Caki2 (cell line): ENCODE data around the gene ESRP2. TPM values are rescaled to one million over a fixed set of nuclear protein-coding genes. Genes with fewer than 3 reads are reported as not detected.

ENCODE experiments used
- DNase-seq: peaks from one replicate; pipeline ENCODE4 v3.0.0-alpha.2; 2015; ENCODE audit warnings: low read depth
- in situ Hi-C: cut with HindIII; loops from 2 replicates; pipeline ENCODE4 v1.10.0; 2016; ENCODE audit warnings: low sequenced_read_pairs, low pct_unique_long_range_greater_than_20kb, mixed read lengths
- total RNA-seq: library from RNA; depleted of rRNA; stranded (reverse); fragments of >200 nt; shearing (Covaris generic); gene quantifications from 2 replicates; pipeline ENCODE4 v1.2.3, GENCODE V29; 2014; ENCODE audit warnings: low replicate concordance; rRNA removed

ESRP2 gene
- total RNA-seq, 1 experiment from 2014 or later = not detected

DNA sequence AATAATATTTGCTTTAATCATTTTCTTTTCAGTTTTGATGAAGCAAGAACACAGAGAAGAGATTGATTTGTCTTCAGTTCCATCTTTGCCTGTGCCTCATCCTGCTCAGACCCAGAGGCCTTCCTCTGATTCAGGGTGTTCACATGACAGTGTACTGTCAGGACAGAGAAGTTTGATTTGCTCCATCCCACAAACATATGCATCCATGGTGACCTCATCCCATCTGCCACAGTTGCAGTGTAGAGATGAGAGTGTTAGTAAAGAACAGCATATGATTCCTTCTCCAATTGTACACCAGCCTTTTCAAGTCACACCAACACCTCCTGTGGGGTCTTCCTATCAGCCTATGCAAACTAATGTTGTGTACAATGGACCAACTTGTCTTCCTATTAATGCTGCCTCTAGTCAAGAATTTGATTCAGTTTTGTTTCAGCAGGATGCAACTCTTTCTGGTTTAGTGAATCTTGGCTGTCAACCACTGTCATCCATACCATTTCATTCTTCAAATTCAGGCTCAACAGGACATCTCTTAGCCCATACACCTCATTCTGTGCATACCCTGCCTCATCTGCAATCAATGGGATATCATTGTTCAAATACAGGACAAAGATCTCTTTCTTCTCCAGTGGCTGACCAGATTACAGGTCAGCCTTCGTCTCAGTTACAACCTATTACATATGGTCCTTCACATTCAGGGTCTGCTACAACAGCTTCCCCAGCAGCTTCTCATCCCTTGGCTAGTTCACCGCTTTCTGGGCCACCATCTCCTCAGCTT, 45.0 kb downstream of the ESRP2 start:
- in situ Hi-C loops = no loop called here
- DNase-seq = no peak

GRCh38 chr16:68190081-68190480, 45.8 kb downstream of the ESRP2 start:
- DNase-seq = no peak
- in situ Hi-C loops = no loop called here

DNA sequence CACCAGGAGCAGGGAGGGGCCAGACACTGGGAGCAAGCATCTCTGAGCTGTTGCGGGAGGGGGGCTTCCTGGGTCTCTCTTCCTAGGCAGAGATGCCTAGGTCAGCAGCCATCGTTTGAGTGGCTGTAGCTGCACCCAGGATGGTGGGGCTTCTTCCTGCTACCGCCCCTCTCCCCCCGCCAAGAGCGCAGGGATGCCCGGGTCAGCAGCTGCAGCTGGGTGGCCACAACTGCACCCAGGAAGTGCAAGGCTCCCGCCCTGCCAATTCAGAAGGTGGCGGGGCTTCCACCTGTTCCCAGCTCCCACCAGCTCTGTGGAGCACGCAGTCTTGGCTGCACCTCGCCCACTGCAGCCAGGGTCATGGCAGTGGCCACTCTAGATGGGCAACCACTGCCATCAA, 47.8 kb downstream of the ESRP2 start:
- no peak for DNase-seq
- in situ Hi-C loops = no loop called here

DNA sequence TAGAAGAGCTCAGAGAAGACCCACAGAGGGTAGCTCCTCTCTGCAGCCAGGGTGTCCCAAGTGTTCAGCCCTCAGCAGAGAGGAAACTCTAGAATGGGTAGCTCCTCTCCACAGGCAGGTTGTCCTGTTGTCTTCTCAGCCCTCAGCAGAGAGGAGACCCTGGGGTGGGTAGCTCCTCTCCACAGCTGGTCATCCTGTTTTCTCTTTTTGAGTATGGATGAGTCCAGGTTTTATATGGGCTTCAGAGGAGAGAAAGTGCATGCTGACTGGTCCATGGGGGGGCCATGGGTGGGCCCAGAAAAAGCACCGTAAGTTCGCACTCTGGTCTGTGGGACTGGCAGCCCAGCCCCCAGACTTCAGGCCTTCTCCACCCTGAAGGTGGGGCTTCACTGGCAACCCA, 48.4 kb downstream of the ESRP2 start:
- DNase-seq = no peak
- in situ Hi-C loops = no loop called here

- DNase-seq = no peak
- in situ Hi-C loops = no loop called here
Measured at GRCh38 chr16:68186877-68187276, 49.0 kb downstream of the ESRP2 start.

GRCh38 chr16:68183046-68183445, 52.9 kb downstream of the ESRP2 start:
- no peak for DNase-seq

GRCh38 chr16:68179855-68180254, 56.1 kb downstream of the ESRP2 start:
- no peak for DNase-seq

More at GRCh38 chr16:68183046-68183445, 52.9 kb downstream of the ESRP2 start:
- in situ Hi-C loops = no loop called here

GRCh38 chr16:68179196-68179795, 56.6 kb downstream of the ESRP2 start:
- no peak for DNase-seq
- in situ Hi-C loops = no loop called here

More at GRCh38 chr16:68179855-68180254, 56.1 kb downstream of the ESRP2 start:
- in situ Hi-C loops = no loop called here

Other genes starting within 250 kb of the ESRP2 start
- not detected in 2 replicates for gene DPEP2, start 236.6 kb downstream of the ESRP2 start, total RNA-seq
- gene DPEP2NB, start 220.2 kb downstream of the ESRP2 start, total RNA-seq = not detected in 2 replicates
- 21.6 and 28.9 TPM in 2 replicates for gene DDX28, start 212.9 kb downstream of the ESRP2 start, total RNA-seq
- 17.5 and 29.2 TPM in 2 replicates for gene DUS2, start 212.8 kb downstream of the ESRP2 start, total RNA-seq
- gene NFATC3, start 150.8 kb downstream of the ESRP2 start, total RNA-seq = 15.9 and 20.6 TPM in 2 replicates
- gene PLA2G15, start 9.2 kb upstream of the ESRP2 start, total RNA-seq = 43.0 and 61.5 TPM in 2 replicates
- 13.9 and 21.4 TPM in 2 replicates for gene SLC7A6, start 28.4 kb upstream of the ESRP2 start, total RNA-seq
- gene SLC7A6OS, start 74.8 kb upstream of the ESRP2 start, total RNA-seq = 11.9 and 13.2 TPM in 2 replicates
- gene PRMT7, start 74.9 kb upstream of the ESRP2 start, total RNA-seq = 44.7 and 92.0 TPM in 2 replicates
- not detected in 2 replicates for gene SMPD3, start 212.4 kb upstream of the ESRP2 start, total RNA-seq